Epithelial cell of proximal tubule (primary cell): ENCODE results near the gene CA10. TPM values are rescaled to one million over a fixed set of nuclear protein-coding genes. Genes with fewer than 3 reads are reported as not detected.
A peak's percentile ranks its signal among the peaks of the same experiment; 100 is the strongest.

Experiments used
- DNase-seq: peaks from one replicate; pipeline ENCODE4 v3.0.0-alpha.2; 2011; ENCODE audit warnings: low read depth
- H3K4me3 ChIP-seq: 2 replicates; pipeline ENCODE4 v1.5.1; 2011; ENCODE audit warnings: low read depth, mild to moderate bottlenecking, low read length
- total RNA-seq: library from RNA; depleted of rRNA; stranded (reverse); fragments of >200 nt; gene quantifications from 2 replicates; pipeline ENCODE4 v1.2.3, GENCODE V29; 2015
- TF ChIP-seq, protein P1 (sequence below): conservative IDR thresholded peaks from 2 replicates; pipeline ENCODE4 v1.5.1; 2012; ENCODE audit warnings: low read depth, mild to moderate bottlenecking, low read length

Gene CA10
- total RNA-seq, 1 donor from 2014 or later = 0.58 TPM

DNA sequence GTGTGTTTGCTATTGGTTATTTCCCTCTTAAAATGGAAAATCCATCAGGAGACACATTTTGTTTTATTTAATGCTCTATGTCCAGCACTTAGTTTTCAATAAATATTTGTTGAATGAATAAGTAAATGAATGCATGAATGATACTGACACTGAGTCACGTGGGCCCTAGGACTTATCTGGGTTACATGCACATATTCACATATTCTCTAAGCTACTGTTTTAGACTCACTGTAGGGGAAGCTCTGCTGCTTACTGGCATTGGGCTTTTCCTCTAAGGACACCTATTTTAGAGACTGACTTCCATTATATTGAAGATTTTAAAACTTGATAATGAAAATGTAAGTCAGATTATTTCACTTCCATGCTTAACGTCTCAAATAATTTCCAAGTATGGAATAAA, 571.0 kb downstream of the CA10 start:
- no peak for DNase-seq
- H3K4me3 ChIP-seq = no peak overlapping the region
- TF ChIP-seq, protein P1, sequence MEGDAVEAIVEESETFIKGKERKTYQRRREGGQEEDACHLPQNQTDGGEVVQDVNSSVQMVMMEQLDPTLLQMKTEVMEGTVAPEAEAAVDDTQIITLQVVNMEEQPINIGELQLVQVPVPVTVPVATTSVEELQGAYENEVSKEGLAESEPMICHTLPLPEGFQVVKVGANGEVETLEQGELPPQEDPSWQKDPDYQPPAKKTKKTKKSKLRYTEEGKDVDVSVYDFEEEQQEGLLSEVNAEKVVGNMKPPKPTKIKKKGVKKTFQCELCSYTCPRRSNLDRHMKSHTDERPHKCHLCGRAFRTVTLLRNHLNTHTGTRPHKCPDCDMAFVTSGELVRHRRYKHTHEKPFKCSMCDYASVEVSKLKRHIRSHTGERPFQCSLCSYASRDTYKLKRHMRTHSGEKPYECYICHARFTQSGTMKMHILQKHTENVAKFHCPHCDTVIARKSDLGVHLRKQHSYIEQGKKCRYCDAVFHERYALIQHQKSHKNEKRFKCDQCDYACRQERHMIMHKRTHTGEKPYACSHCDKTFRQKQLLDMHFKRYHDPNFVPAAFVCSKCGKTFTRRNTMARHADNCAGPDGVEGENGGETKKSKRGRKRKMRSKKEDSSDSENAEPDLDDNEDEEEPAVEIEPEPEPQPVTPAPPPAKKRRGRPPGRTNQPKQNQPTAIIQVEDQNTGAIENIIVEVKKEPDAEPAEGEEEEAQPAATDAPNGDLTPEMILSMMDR = no peak

DNA sequence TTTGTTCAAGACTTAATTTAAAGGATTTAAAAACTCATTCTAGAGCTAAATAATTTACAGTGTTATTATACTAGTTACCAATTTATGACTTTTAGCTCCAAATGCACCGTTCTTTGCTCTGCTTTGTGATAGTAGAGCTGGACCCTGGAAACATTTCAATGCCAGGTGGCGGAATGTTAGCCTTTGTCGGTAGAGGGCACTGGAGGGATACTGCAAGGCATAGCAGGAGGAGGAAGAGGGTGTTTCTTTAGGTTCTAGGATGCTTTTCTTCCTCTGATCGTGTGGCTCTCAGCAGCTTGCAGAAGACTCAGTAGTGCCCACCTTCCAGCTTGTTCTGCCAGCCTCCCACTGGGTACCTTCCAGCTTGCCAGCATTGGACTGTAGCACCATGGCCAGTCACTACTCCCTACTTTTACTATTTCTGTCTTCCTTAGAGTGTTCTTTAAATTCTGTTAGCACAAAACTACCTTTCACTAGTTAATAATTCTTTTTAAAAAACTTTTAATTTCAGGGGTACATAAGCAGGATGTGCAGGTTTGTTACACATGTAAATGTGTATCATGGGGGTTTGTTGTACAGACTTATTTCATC, 572.9 kb downstream of the CA10 start:
- no peak overlapping the region for H3K4me3 ChIP-seq
- no peak for DNase-seq
- TF ChIP-seq, protein P1 = peak; percentile 58

DNA sequence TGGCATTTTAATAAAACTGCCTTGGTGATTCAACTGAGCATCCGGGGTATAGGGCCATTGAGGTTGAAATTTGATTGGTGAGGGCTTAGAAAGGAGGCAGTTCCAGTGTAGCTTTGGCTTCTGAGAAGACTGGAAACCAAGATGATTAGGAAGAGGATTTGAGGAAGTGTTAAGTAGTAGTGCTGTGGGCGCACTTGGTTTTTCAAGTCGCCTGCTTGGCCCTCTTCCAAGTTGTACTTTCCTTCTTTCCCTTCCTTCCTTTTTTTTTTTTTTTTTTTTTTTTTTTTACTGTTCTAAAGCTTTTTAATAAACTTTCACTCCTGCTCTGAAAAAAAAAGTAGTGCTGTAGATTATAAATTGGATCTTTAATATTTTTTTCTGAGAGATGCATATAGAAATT, 577.6 kb downstream of the CA10 start:
- TF ChIP-seq, protein P1 = no peak
- H3K4me3 ChIP-seq = no peak overlapping the region
- no peak for DNase-seq
